Subcutaneous preadipocyte (primary cell): ENCODE results near the gene ANKRD65. TPM values are rescaled to one million over a fixed set of nuclear protein-coding genes. Genes with fewer than 3 reads are reported as not detected.

Source experiments
- total RNA-seq: library from RNA; depleted of rRNA; stranded (reverse); fragments of >200 nt; gene quantifications from 2 replicates; pipeline ENCODE4 v1.2.3, GENCODE V29; 2012

Gene ANKRD65
- total RNA-seq: 0.73 and 0.78 TPM in 2 replicates

GRCh38 chr1:1421147-1421906, at the start of gene ANKRD65:
Gene ANKRD65, minus strand, starts transcription at chr1:1421276. Its CDS starts 271 bp downstream, at chr1:1421005.

GRCh38 chr1:1449099-1449739, 28.1 kb upstream of the ANKRD65 start, which contains the start of gene ATAD3C:
Gene ATAD3C, plus strand, starts transcription at chr1:1449689. Its CDS starts 995 bp downstream, at chr1:1450684.

GRCh38 chr1:1435106-1435903, 14.2 kb upstream of the ANKRD65 start, which contains the start of gene VWA1:
Gene VWA1, plus strand, starts transcription at chr1:1435690. Its CDS starts 59 bp downstream, at chr1:1435749.

GRCh38 chr1:1406821-1407635, 14.0 kb downstream of the ANKRD65 start, which contains the start of gene MRPL20:
Gene MRPL20, minus strand, starts transcription at chr1:1407293. Its CDS starts 76 bp downstream, at chr1:1407217.

GRCh38 chr1:1399187-1399871, 21.7 kb downstream of the ANKRD65 start, which contains the start of gene CCNL2:
Gene CCNL2, minus strand, starts transcription at chr1:1399335. Its CDS starts 29 bp downstream, at chr1:1399306.

GRCh38 chr1:1374929-1375662, 46.0 kb downstream of the ANKRD65 start, which contains the start of gene AURKAIP1:
Gene AURKAIP1, minus strand, starts transcription at chr1:1375207. Its CDS starts 451 bp downstream, at chr1:1374756.

Other genes starting within 250 kb of the ANKRD65 start
- gene TTLL10, start 247.4 kb downstream of the ANKRD65 start, total RNA-seq: not detected in 2 replicates
- gene TNFRSF18, start 214.7 kb downstream of the ANKRD65 start, total RNA-seq: not detected in 2 replicates
- under 0.01 TPM in 1 of 2 replicates, not detected in the other for gene TNFRSF4, start 207.1 kb downstream of the ANKRD65 start, total RNA-seq
- gene SDF4, start 189.3 kb downstream of the ANKRD65 start, total RNA-seq: 87.6 and 101 TPM in 2 replicates
- 20.6 and 22.3 TPM in 2 replicates for gene B3GALT6, start 189.0 kb downstream of the ANKRD65 start, total RNA-seq
- 0.59 and 1.8 TPM in 2 replicates for gene C1QTNF12, start 174.6 kb downstream of the ANKRD65 start, total RNA-seq
- gene UBE2J2, start 147.4 kb downstream of the ANKRD65 start, total RNA-seq: 26.5 and 41.6 TPM in 2 replicates
- 0.73 and 0.78 TPM in 2 replicates for gene SCNN1D, start 140.8 kb downstream of the ANKRD65 start, total RNA-seq
- 33.6 and 37.8 TPM in 2 replicates for gene ACAP3, start 113.3 kb downstream of the ANKRD65 start, total RNA-seq
- 24.3 and 27.2 TPM in 2 replicates for gene PUSL1, start 112.7 kb downstream of the ANKRD65 start, total RNA-seq
- 80.0 and 86.0 TPM in 2 replicates for gene INTS11, start 96.6 kb downstream of the ANKRD65 start, total RNA-seq
- 12.5 and 12.9 TPM in 2 replicates for gene CPTP, start 96.5 kb downstream of the ANKRD65 start, total RNA-seq
- gene TAS1R3, start 90.0 kb downstream of the ANKRD65 start, total RNA-seq: under 0.01 TPM in 2 replicates
- 69.1 and 119 TPM in 2 replicates for gene DVL1, start 71.9 kb downstream of the ANKRD65 start, total RNA-seq
- 243 and 326 TPM in 2 replicates for gene MXRA8, start 62.7 kb downstream of the ANKRD65 start, total RNA-seq
- gene AURKAIP1, start 46.1 kb downstream of the ANKRD65 start, total RNA-seq: 113 and 124 TPM in 2 replicates
- gene CCNL2, start 21.9 kb downstream of the ANKRD65 start, total RNA-seq: 93.7 and 120 TPM in 2 replicates
- gene MRPL20, start 14.0 kb downstream of the ANKRD65 start, total RNA-seq: 80.2 and 101 TPM in 2 replicates
- gene VWA1, start 14.4 kb upstream of the ANKRD65 start, total RNA-seq: 0.73 and 2.2 TPM in 2 replicates
- gene ATAD3C, start 28.4 kb upstream of the ANKRD65 start, total RNA-seq: 0.20 TPM in 1 of 2 replicates, not detected in the other
- 14.3 and 36.0 TPM in 2 replicates for gene ATAD3B, start 50.5 kb upstream of the ANKRD65 start, total RNA-seq
- 38.9 and 57.3 TPM in 2 replicates for gene ATAD3A, start 90.9 kb upstream of the ANKRD65 start, total RNA-seq
- 2.6 and 3.1 TPM in 2 replicates for gene TMEM240, start 119.3 kb upstream of the ANKRD65 start, total RNA-seq
- 56.2 and 56.7 TPM in 2 replicates for gene SSU72, start 153.6 kb upstream of the ANKRD65 start, total RNA-seq
- 3.1 and 7.3 TPM in 2 replicates for gene FNDC10, start 178.9 kb upstream of the ANKRD65 start, total RNA-seq
- 36.0 and 38.2 TPM in 2 replicates for gene MIB2, start 194.2 kb upstream of the ANKRD65 start, total RNA-seq
- 0.73 TPM in 1 of 2 replicates, not detected in the other for gene MMP23B, start 210.9 kb upstream of the ANKRD65 start, total RNA-seq
- 5.1 and 6.3 TPM in 2 replicates for gene CDK11B, start 237.7 kb upstream of the ANKRD65 start, total RNA-seq